Jurkat, Clone E6-1 (cell line): ENCODE data around the gene EIF3B.
A peak's percentile ranks its signal among the peaks of the same experiment; 100 is the strongest.
"Not testable (repeated sequence)": the region's sequence is repeated elsewhere in the genome, so short reads cannot be mapped to it uniquely, and the experiment has no call there.

ENCODE experiments used
- DNase-seq: peaks from one replicate; pipeline ENCODE4 v3.0.0-alpha.2; 2011; ENCODE audit warnings: low read depth, low spot score
- H3K4me3 ChIP-seq: 2 replicates; pipeline ENCODE4 v1.5.1; 2011; ENCODE audit warnings: mild to moderate bottlenecking, low read length, control low read depth, moderate library complexity

EIF3B gene

GRCh38 chr7:2390020-2390816 lies 35.6 kb downstream of the EIF3B start:
- DNase-seq, H3K4me3 ChIP-seq: not testable (repeated sequence)

GRCh38 chr7:2393706-2394105 lies 39.1 kb downstream of the EIF3B start:
- no peak overlapping the region for H3K4me3 ChIP-seq
- no peak for DNase-seq

GRCh38 chr7:2394566-2395082 lies 40.0 kb downstream of the EIF3B start:
- no peak overlapping the region for H3K4me3 ChIP-seq
- no peak for DNase-seq

DNA sequence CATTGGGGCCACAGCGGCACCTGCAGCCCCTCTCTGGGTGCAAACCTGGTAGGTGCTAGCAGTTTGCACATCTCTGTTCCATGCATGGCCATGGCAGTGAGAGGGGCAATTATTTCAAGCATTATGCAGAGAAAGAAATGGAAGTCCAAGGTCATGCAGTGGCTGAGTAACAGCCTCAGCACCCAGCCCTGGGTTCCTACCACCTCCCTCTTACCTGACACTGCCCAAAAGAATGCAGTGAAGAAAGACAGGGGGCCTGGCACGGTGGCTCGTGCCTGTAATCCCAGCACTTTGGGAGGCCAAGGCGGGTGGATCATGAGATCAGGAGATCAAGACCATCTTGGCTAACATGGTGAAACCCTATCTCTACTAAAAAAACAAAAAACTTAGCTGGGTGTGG lies 43.9 kb downstream of the EIF3B start:
- H3K4me3 ChIP-seq, result no peak overlapping the region
- DNase-seq, result no peak

- peak; percentile 88 for DNase-seq
- H3K4me3 ChIP-seq, result peak overlapping the region; percentile 27
These were observed 45.4 kb downstream of the EIF3B start for GRCh38 chr7:2399848-2400587.

GRCh38 chr7:2402687-2403013 lies 48.0 kb downstream of the EIF3B start:
- DNase-seq, result no peak
- H3K4me3 ChIP-seq, result peak overlapping the region; percentile 77

- DNase-seq, result peak; percentile 86
These were observed 48.5 kb downstream of the EIF3B start, which contains the start of gene CHST12 for GRCh38 chr7:2403014-2403717. Gene CHST12, plus strand, starts transcription at chr7:2403611. Its CDS starts 29,029 bp downstream, at chr7:2432640.

DNA sequence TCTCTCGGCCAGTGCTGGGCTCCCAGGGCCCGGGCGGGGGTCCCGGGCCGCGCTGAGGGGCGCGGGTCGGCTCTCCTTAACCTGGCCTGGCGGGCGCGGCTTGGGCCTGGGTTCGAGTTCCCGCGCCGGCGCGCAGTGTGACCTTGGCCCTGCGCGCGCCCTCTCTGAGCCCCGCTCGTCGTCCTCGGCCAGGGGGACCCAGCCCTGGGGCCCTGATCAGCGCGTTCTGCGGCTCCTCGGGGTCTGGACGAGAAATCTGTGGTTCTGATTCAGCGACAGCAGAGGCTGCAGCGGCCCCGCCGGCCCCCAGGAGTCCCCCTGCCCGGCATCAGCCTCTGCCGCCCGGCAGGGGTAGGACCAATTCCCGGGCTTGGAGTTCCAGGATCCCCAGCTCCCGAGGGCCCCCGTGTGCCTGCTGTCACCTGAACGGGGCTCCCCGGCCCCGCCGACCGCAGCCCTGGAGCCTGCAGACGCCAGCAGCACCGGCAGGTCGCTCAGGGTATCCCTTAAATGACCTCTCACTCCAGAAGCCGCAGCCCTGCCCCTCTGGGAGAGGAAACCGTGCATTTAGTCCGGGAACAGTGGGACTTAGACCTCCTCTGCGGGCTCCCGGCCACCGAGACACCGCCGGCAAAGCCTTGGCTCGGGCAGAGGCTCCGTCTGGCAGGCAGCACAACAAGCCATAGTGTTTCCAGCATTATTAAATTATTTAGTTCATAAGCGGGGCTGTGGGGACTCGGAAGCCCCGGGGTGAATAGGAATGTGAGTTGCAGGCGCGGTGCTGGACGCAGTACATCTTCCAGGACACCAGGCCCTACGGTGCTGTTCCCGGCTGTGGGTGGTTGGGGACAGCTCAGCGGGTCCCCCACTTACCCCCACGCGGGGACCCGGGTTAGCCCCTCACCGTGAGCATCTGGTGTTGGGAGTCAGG lies 49.4 kb downstream of the EIF3B start:
- no peak for DNase-seq
- peak overlapping the region; percentile 84 for H3K4me3 ChIP-seq

More at GRCh38 chr7:2403014-2403717, 48.5 kb downstream of the EIF3B start, which contains the start of gene CHST12:
- peak within 1 kb of the TSS; percentile 84 for H3K4me3 ChIP-seq

DNA sequence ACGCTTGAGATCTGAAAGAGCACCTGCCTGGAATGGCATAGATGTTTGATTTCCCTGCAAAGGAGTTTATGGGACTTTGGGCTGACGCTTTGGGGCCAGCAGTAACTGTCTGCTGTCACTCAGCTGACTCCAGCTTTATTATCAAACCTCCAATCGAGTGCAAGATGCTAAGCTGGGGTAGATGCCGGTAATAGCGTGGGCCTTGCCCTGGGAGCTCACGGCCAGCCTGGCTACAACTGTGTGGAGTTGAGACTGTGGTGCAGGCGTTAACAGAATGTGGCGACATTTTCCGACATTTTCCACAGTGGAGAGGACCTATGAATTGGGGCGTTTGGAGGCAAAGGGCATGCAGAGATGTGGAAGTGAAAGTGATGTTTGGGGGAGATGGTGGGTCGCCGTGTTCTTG lies 50.1 kb downstream of the EIF3B start:
- H3K4me3 ChIP-seq, result peak overlapping the region; percentile 84
- no peak for DNase-seq

GRCh38 chr7:2405201-2405600 lies 50.6 kb downstream of the EIF3B start:
- no peak for DNase-seq
- H3K4me3 ChIP-seq, result peak overlapping the region; percentile 84

GRCh38 chr7:2405601-2406345 lies 51.1 kb downstream of the EIF3B start:
- H3K4me3 ChIP-seq, result peak overlapping the region; percentile 84
- DNase-seq, result peak; percentile 84

DNA sequence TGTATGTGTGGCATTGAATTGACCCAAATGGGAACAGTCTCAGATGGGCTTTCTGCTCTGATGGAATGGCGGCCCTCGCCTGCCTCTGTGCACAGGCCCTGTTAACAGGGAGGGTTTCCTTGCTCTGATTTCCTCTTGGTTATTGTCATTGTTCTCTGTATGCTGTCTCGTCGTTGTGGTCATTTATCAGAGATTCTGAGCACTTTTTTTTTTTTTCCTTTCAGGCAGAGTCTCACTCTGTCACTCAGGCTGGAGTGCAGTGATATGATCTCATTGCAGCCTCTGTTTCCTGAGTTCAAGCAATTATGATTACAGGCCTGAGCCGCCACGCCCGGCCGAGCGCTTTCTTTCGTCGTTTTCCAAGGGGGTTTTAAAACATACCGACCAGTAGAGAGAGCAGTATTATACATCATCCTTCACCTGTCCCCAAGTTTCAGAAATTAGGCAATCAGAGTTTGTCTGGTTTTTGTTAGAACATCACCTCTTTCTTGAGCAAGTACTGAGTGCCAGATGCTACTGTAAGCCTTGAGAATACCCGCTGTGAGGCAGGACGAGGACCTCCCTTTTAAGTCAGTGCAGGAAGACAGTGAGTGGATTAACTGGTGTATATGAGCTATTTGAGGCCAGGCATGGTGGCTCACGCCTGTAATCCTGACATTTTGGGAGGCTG lies 55.3 kb downstream of the EIF3B start:
- DNase-seq, result no peak
- peak overlapping the region; percentile 27 for H3K4me3 ChIP-seq

GRCh38 chr7:2411049-2411448 lies 56.4 kb downstream of the EIF3B start:
- H3K4me3 ChIP-seq, result no peak overlapping the region
- no peak for DNase-seq

- H3K4me3 ChIP-seq, result no peak overlapping the region
- no peak for DNase-seq
These were observed 57.4 kb downstream of the EIF3B start for GRCh38 chr7:2411815-2412586.

GRCh38 chr7:2412587-2413201 lies 58.1 kb downstream of the EIF3B start:
- H3K4me3 ChIP-seq, result no peak overlapping the region
- DNase-seq, result no peak

DNA sequence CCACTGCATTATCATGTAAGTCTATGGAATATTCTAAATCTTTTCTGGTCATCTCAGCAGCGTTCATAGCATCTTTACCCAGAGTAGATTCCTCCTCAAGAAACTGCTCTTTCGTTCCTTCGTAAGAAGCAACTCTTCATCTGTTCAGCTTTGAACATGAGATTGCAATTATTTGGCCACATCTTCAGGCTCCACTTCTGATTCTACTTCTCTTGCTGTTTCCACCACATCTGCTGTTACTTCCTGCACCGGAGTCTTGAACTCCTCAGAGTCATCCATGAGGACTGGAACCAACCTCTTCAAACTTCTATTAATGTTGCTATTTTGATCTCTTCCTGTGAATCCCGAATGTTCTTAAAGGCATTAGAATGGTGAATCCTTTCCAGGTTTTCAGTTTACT lies 61.4 kb downstream of the EIF3B start:
- no peak overlapping the region for H3K4me3 ChIP-seq
- DNase-seq, result no peak
